SU-DHL-6 (cell line): ENCODE measurements around the gene RGMA.

Experiments used
- CTCF ChIP-seq: fragments of 200-600 bp; sonication (generic); IDR thresholded peaks from one replicate; pipeline ENCODE4 v1.5.1; 2017; ENCODE audit warnings: antibody characterized with exemption, mild to moderate bottlenecking, low read length, moderate library complexity; ENCODE audit not compliant: insufficient read depth, poor library complexity, severe bottlenecking
- EZH2phosphoT487 ChIP-seq: fragments of 200-600 bp; sonication (generic), shearing (Covaris generic); conservative IDR thresholded peaks from 2 replicates; pipeline ENCODE4 v1.6.1; 2018; ENCODE audit warnings: mild to moderate bottlenecking, antibody characterized with exemption, low read length, moderate library complexity, mixed read lengths

GRCh38 chr15:93066224-93066681 is 22.8 kb downstream of the RGMA start:
- TF ChIP-seq CTCF: no peak
- no peak for TF ChIP-seq EZH2phosphoT487
